Smooth muscle cell (in vitro differentiated cells): ENCODE data around the gene BRIX1. TPM values are rescaled to one million over a fixed set of nuclear protein-coding genes. Genes with fewer than 3 reads are reported as not detected.

ENCODE experiments used
- DNase-seq: peaks from one replicate; lab custom pipeline; 2025; ENCODE audit not compliant: unreplicated experiment; lab: John Stamatoyannopoulos, UW
- H2AFZ ChIP-seq: fragments of 200-600 bp; sonication (generic); 2 replicates; pipeline ENCODE4 v1.6.0; 2016; ENCODE audit warnings: antibody characterized with exemption, low read depth, mild to moderate bottlenecking
- H3F3A ChIP-seq: fragments of 200-600 bp; sonication (generic); 2 replicates; pipeline ENCODE4 v1.6.0; 2017; ENCODE audit warnings: antibody characterized with exemption, low read depth
- H3K27ac ChIP-seq: fragments of 200-600 bp; sonication (generic); 2 replicates; pipeline ENCODE4 v1.5.1; 2016; ENCODE audit warnings: low read depth, mild to moderate bottlenecking
- H3K27me3 ChIP-seq: fragments of 200-600 bp; sonication (generic); 2 replicates; pipeline ENCODE4 v1.6.1; 2016; ENCODE audit warnings: low read depth, mild to moderate bottlenecking
- H3K36me3 ChIP-seq: fragments of 200-600 bp; sonication (generic); 2 replicates; pipeline ENCODE4 v1.5.1; 2016; ENCODE audit warnings: low read depth
- H3K4me1 ChIP-seq: fragments of 200-600 bp; sonication (generic); 2 replicates; pipeline ENCODE4 v1.5.1; 2016; ENCODE audit warnings: low read depth
- H3K4me2 ChIP-seq: fragments of 200-600 bp; sonication (generic); 2 replicates; pipeline ENCODE4 v1.6.0; 2016; ENCODE audit warnings: mild to moderate bottlenecking
- H3K4me3 ChIP-seq: fragments of 200-600 bp; sonication (generic); 2 replicates; pipeline ENCODE4 v1.5.1; 2016; ENCODE audit warnings: mild to moderate bottlenecking
- H3K79me2 ChIP-seq: fragments of 200-600 bp; sonication (generic); 2 replicates; pipeline ENCODE4 v1.6.0; 2016; ENCODE audit warnings: low read depth, mild to moderate bottlenecking
- H3K9ac ChIP-seq: fragments of 200-600 bp; sonication (generic); 2 replicates; pipeline ENCODE4 v1.6.0; 2016; ENCODE audit warnings: low read depth
- H3K9me3 ChIP-seq: fragments of 200-600 bp; sonication (generic); replicated peaks from 2 replicates; pipeline ENCODE4 v1.5.1; 2016; ENCODE audit warnings: low read depth
- H4K20me1 ChIP-seq: fragments of 200-600 bp; sonication (generic); 2 replicates; pipeline ENCODE4 v1.6.0; 2016; ENCODE audit warnings: low read depth
- WGBS: methylation state at CpG from one replicate; pipeline ENCODE4 v1.1.7; 2016; ENCODE audit warnings: low lambda C conversion rate; 5-methylcytosine and 5-hydroxymethylcytosine counted together
- polyA plus RNA-seq: library from polyadenylated mRNA; unstranded; fragments of >200 nt; fragmentation: Nextera tagmentation; extraction: Ambion mirVana; gene quantifications from 2 replicates; pipeline ENCODE4 v1.2.1, GENCODE V29; 2016
- total RNA-seq: library from RNA; depleted of rRNA; stranded (reverse); fragments of >200 nt; gene quantifications from 2 replicates; pipeline ENCODE4 v1.2.3, GENCODE V29; 2014
- TF ChIP-seq, protein P1 (sequence below): fragments of 200-600 bp; sonication (generic); IDR thresholded peaks from 2 replicates; pipeline ENCODE4 v1.5.1; 2017; ENCODE audit warnings: borderline replicate concordance, mild to moderate bottlenecking, antibody characterized with exemption; ENCODE audit not compliant: insufficient read depth, poor library complexity, severe bottlenecking

BRIX1 gene
- total and polyA plus RNA-seq, 2 experiments from 2014 or later = 34.8 to 39.6 TPM

DNA sequence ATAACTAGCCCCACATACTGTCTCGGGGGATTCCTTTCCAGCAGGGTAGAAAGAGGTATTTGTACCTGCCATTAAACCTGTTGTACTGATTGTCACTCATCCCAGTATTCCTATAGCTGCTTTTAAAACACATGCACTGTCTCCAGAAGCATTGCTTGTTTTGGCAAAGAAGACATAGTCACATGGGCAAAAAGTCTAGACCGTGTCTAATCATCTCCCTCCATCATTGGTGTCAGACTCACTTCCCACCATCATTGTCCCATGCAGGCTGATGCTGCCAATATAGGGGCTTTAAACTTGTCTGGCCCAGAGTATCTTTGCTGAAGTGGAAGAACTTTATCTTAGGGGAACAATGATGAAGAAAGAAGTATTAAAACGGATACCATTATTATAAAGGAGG lies 26.4 kb downstream of the BRIX1 start:
- Histone ChIP-seq H3K27ac (no peak overlapping the region), H3K27me3 (no peaks in the 10 kb centered on the region), H3K9me3 (no peaks in the 10 kb centered on the region), H2AFZ (no peak overlapping the region), H3K4me3 (no peak overlapping the region), H3F3A (no peaks in the 10 kb centered on the region), H3K79me2 (no peaks in the 10 kb centered on the region), H3K9ac (no peak overlapping the region), H3K4me1 (no peaks in the 10 kb centered on the region), H4K20me1 (no peaks in the 10 kb centered on the region), H3K4me2 (no peak overlapping the region), H3K36me3 (peaks cover 34% of the 10 kb centered on the region)
- TF ChIP-seq, protein P1, sequence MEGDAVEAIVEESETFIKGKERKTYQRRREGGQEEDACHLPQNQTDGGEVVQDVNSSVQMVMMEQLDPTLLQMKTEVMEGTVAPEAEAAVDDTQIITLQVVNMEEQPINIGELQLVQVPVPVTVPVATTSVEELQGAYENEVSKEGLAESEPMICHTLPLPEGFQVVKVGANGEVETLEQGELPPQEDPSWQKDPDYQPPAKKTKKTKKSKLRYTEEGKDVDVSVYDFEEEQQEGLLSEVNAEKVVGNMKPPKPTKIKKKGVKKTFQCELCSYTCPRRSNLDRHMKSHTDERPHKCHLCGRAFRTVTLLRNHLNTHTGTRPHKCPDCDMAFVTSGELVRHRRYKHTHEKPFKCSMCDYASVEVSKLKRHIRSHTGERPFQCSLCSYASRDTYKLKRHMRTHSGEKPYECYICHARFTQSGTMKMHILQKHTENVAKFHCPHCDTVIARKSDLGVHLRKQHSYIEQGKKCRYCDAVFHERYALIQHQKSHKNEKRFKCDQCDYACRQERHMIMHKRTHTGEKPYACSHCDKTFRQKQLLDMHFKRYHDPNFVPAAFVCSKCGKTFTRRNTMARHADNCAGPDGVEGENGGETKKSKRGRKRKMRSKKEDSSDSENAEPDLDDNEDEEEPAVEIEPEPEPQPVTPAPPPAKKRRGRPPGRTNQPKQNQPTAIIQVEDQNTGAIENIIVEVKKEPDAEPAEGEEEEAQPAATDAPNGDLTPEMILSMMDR = no peak
- WGBS = 94% methylated on average over 3 of the region's 3 CpGs
- no peak for DNase-seq

DNA sequence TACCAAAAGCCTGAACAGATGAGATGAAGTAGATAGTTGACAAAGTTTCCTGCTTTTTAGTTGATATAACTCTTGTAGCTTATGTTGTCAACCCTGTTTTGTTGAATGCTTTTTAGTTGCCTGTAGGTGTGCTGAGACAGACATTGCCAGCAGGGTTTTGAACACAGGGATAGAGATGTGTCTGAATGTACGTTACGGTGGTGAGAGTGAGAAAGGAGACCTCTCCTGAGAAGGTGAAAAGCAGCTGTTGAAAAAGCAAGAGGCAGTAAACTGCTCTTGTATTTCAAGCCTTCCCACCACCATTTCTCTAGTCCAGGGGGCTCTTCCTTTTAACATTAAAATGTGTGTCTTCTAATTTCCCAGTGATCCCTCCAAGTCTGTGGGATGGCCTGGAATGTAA lies 28.5 kb downstream of the BRIX1 start:
- TF ChIP-seq, protein P1 = no peak
- Histone ChIP-seq H3K36me3 (peaks cover 23% of the 10 kb centered on the region), H3K9me3 (no peaks in the 10 kb centered on the region), H3K4me2 (no peak overlapping the region), H2AFZ (no peak overlapping the region), H3K79me2 (no peaks in the 10 kb centered on the region), H3K4me3 (no peak overlapping the region), H3K27me3 (no peaks in the 10 kb centered on the region), H3K27ac (no peak overlapping the region), H3F3A (no peaks in the 10 kb centered on the region), H4K20me1 (no peaks in the 10 kb centered on the region), H3K9ac (no peak overlapping the region), H3K4me1 (no peaks in the 10 kb centered on the region)
- DNase-seq = no peak
- 86% methylated on average over 2 of the region's 2 CpGs for WGBS

DNA sequence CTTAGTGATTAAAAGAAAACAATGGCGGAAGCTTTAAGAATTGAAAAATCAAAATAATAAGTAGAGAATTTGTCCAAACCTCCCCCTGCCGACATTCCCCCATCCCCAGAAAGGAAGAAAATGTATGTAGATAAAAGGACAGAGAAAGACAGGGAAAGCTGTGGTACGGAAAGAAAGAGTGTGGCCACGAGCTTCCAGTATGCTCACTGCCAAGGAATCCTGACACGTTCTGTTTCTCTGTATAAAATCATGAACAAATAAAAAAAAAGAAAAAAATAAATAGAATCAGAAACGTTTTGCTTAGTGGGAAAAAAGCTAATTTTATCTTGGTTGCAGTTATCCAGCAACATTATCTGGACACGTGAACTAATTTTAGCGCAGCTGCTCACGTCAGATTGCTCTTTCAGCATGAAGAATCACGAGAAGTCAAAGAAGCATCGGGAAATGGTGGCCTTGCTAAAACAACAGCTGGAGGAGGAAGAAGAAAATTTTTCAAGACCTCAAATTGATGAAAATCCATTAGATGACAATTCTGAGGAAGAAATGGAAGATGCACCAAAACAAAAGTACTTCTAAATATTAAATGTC lies 29.0 kb downstream of the BRIX1 start:
- no peaks in the 10 kb centered on the region for H3K9me3 ChIP-seq
- no peak for DNase-seq
- no peak overlapping the region for H2AFZ ChIP-seq
- H3K27ac ChIP-seq = no peak overlapping the region
- no peak overlapping the region for H3K4me3 ChIP-seq
- no peaks in the 10 kb centered on the region for H3K4me1 ChIP-seq
- no peak overlapping the region for H3K4me2 ChIP-seq
- no peak overlapping the region for H3K9ac ChIP-seq
- no peaks in the 10 kb centered on the region for H3F3A ChIP-seq
- TF ChIP-seq, protein P1 = no peak
- H3K27me3 ChIP-seq = no peaks in the 10 kb centered on the region
- no peaks in the 10 kb centered on the region for H3K79me2 ChIP-seq
- WGBS = 91% methylated on average over 11 of the region's 11 CpGs
- no peaks in the 10 kb centered on the region for H4K20me1 ChIP-seq
- H3K36me3 ChIP-seq = peaks cover 23% of the 10 kb centered on the region

DNA sequence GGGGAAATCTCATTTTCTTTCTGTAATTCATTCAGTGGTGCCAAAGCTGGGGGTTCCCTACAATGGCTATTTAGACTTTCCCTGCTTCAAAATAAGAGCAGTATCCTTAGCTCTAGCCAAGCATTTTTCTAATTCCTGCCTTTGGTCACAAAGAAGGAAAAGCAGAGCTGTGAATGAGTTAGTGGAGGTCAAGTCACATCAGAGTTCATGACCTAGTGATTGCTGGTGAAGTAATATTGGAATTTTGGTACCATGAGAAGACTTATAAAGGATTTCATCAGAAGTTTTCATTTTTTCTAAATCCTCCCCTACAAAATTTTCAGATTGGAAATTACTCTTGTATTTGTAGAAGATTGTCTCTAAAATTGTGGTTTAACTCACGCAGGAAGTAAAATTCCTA lies 41.8 kb downstream of the BRIX1 start:
- TF ChIP-seq, protein P1 = no peak
- Histone ChIP-seq H3K4me3 (no peak overlapping the region), H3F3A (no peaks in the 10 kb centered on the region), H3K4me1 (no peaks in the 10 kb centered on the region), H3K9ac (no peak overlapping the region), H3K36me3 (no peaks in the 10 kb centered on the region), H2AFZ (no peak overlapping the region), H4K20me1 (no peaks in the 10 kb centered on the region), H3K9me3 (no peaks in the 10 kb centered on the region), H3K4me2 (no peak overlapping the region), H3K79me2 (no peaks in the 10 kb centered on the region), H3K27ac (no peak overlapping the region), H3K27me3 (no peaks in the 10 kb centered on the region)
- WGBS = 96% methylated on average over 1 of the region's 1 CpG
- DNase-seq = no peak
